ENCODE results near the gene MYCN.

- TF ChIP-seq ZNF274 (IDR thresholded peaks at IDR 0.05; ENCODE audit: low read depth, low read length): no peak
- TF ChIP-seq SUZ12 (IDR thresholded peaks at IDR 0.05; ENCODE audit: extremely low read depth, insufficient read depth, insufficient read length): no peak
Measured at GRCh38 chr2:15975676-15976075, 35.3 kb downstream of the MYCN start.

All from NT2/D1 (cell line).